Epithelial cell of proximal tubule (primary cell): ENCODE results near the gene ZCCHC3. TPM values are rescaled to one million over a fixed set of nuclear protein-coding genes. Genes with fewer than 3 reads are reported as not detected.

Experiments used
- DNase-seq: peaks from one replicate; pipeline ENCODE4 v3.0.0-alpha.2; 2011; ENCODE audit warnings: low read depth
- H3K4me3 ChIP-seq: 2 replicates; pipeline ENCODE4 v1.5.1; 2011; ENCODE audit warnings: low read depth, mild to moderate bottlenecking, low read length
- CTCF ChIP-seq: conservative IDR thresholded peaks from 2 replicates; pipeline ENCODE4 v1.5.1; 2012; ENCODE audit warnings: low read depth, mild to moderate bottlenecking, low read length
- total RNA-seq: library from RNA; depleted of rRNA; stranded (reverse); fragments of >200 nt; gene quantifications from 2 replicates; pipeline ENCODE4 v1.2.3, GENCODE V29; 2015

ZCCHC3 gene
- total RNA-seq, 1 donor from 2014 or later, result 12.4 TPM

GRCh38 chr20:312866-313265, 15.5 kb downstream of the ZCCHC3 start:
- no peak overlapping the region for H3K4me3 ChIP-seq
- TF ChIP-seq CTCF, result no peak
- no peak for DNase-seq

- no peak overlapping the region for H3K4me3 ChIP-seq
- TF ChIP-seq CTCF, result no peak
- no peak for DNase-seq
Measured at GRCh38 chr20:313402-313801, 16.0 kb downstream of the ZCCHC3 start.

- TF ChIP-seq CTCF, result no peak
- DNase-seq, result no peak
Measured at GRCh38 chr20:313948-314347, 16.6 kb downstream of the ZCCHC3 start.

GRCh38 chr20:316316-317068, 19.1 kb downstream of the ZCCHC3 start:
- no peak for TF ChIP-seq CTCF
- no peak for DNase-seq
- H3K4me3 ChIP-seq, result no peak overlapping the region

More at GRCh38 chr20:313948-314347, 16.6 kb downstream of the ZCCHC3 start:
- no peak overlapping the region for H3K4me3 ChIP-seq

GRCh38 chr20:324177-325044, 27.0 kb downstream of the ZCCHC3 start:
- TF ChIP-seq CTCF, result peak; percentile 39
- DNase-seq, result no peak
- H3K4me3 ChIP-seq, result peak overlapping the region; percentile 65

GRCh38 chr20:325045-325888, 27.9 kb downstream of the ZCCHC3 start, which contains the start of gene SOX12:
SOX12 (plus strand) TSS chr20:325552; CDS start chr20:325925, 373 bp downstream.
- TF ChIP-seq CTCF, result no peak
- DNase-seq, result no peak
- H3K4me3 ChIP-seq, result peak within 1 kb of the TSS; percentile 88
